Measurements from ENCODE around the gene ZNF136.

DNA sequence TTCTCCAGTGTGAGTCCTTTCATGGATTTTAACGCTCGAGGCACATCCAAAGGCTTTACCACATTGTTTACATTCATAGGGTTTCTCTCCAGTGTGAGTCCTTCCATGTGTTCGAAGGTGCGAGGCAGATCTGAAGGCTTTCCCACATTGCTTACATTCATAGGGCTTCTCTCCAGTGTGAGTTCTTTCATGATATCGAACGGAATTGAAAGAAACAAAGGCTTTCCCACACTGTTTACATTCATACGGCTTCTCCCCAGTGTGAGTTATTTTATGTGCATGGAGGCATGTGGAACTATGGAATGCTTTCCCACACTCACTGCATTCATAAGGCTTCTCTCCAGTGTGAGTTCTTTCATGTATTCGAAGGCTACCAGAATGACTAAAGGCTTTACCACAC lies 17.5 kb upstream of the ZNF136 start:
- TF ChIP-seq, protein P1, sequence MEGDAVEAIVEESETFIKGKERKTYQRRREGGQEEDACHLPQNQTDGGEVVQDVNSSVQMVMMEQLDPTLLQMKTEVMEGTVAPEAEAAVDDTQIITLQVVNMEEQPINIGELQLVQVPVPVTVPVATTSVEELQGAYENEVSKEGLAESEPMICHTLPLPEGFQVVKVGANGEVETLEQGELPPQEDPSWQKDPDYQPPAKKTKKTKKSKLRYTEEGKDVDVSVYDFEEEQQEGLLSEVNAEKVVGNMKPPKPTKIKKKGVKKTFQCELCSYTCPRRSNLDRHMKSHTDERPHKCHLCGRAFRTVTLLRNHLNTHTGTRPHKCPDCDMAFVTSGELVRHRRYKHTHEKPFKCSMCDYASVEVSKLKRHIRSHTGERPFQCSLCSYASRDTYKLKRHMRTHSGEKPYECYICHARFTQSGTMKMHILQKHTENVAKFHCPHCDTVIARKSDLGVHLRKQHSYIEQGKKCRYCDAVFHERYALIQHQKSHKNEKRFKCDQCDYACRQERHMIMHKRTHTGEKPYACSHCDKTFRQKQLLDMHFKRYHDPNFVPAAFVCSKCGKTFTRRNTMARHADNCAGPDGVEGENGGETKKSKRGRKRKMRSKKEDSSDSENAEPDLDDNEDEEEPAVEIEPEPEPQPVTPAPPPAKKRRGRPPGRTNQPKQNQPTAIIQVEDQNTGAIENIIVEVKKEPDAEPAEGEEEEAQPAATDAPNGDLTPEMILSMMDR (IDR thresholded peaks at IDR 0.05; ENCODE audit: low read depth, low read length, missing input control): no peak
- TF ChIP-seq, protein P2, sequence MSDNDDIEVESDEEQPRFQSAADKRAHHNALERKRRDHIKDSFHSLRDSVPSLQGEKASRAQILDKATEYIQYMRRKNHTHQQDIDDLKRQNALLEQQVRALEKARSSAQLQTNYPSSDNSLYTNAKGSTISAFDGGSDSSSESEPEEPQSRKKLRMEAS (IDR thresholded peaks at IDR 0.05): no peak
- TF ChIP-seq REST (IDR thresholded peaks at IDR 0.05) (no peak), EGR1 (IDR thresholded peaks at IDR 0.05; ENCODE audit: low read depth in 2 of 2) (no peak)

All from liver (tissue), 3 donors.